ENCODE data around the gene NEUROG3.

GRCh38 chr10:69552268-69552667 is 21.0 kb downstream of the NEUROG3 start:
- TF ChIP-seq CTCF (conservative IDR thresholded peaks at IDR 0.05 in 1 of 2, IDR thresholded peaks at IDR 0.05 in 1 of 2; ENCODE audit: low read depth in 1 of 2, low read length in 2 of 2) (no peak), EZH2 (IDR thresholded peaks at IDR 0.05; ENCODE audit: low read length, missing control alignments) (no peak)

Data from fibroblast of lung (primary cell).